GM06990 (cell line): ENCODE measurements around the gene GOLGA6L26.
"Not testable (repeated sequence)": the region's sequence is repeated elsewhere in the genome, so short reads cannot be mapped to it uniquely, and the experiment has no call there.

Source experiments
- DNase-seq: peaks from one replicate; pipeline ENCODE4 v3.0.0-alpha.2; 2011; ENCODE audit not compliant: insufficient read length; ENCODE audit errors: extremely low read depth
- H3K27me3 ChIP-seq: replicated peaks from 2 replicates; pipeline ENCODE4 v1.6.0; 2011; ENCODE audit warnings: low read length; ENCODE audit not compliant: control insufficient read depth, insufficient read depth
- H3K36me3 ChIP-seq: 2 replicates; pipeline ENCODE4 v1.5.1; 2011; ENCODE audit warnings: low read length; ENCODE audit not compliant: control insufficient read depth, insufficient read depth
- H3K4me3 ChIP-seq: replicated peaks from 2 replicates; pipeline ENCODE4 v1.5.1; 2011; ENCODE audit warnings: low read depth, mild to moderate bottlenecking, control low read depth, low read length
- CTCF ChIP-seq: IDR thresholded peaks from 2 replicates; pipeline ENCODE4 v1.5.1; 2011; ENCODE audit warnings: low read length, control low read depth, mild to moderate bottlenecking, inconsistent platforms; ENCODE audit not compliant: insufficient read depth, poor library complexity, severe bottlenecking

GOLGA6L26 gene, protein sequence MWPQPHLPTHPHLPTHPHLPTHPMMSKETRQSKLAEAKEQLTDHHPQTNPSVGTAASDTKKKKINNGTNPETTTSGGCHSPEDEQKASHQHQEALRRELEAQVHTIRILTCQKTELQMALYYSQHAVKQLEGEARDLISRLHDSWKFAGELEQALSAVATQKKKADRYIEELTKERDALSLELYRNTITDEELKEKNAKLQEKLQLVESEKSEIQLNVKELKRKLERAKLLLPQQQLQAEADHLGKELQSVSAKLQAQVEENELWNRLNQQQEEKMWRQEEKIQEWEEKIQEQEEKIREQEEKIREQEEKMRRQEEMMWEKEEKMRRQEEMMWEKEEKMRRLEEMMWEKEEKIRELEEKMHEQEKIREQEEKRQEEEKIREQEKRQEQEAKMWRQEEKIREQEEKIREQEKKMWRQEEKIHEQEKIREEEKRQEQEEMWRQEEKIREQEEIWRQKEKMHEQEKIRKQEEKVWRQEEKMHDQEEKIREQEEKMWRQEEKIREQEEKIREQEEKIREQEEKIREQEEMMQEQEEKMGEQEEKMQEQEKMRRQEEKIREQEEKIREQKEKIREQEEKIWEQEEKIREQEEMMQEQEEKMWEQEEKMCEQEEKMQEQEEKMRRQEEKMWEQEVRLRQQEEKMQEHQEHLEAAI

DNA sequence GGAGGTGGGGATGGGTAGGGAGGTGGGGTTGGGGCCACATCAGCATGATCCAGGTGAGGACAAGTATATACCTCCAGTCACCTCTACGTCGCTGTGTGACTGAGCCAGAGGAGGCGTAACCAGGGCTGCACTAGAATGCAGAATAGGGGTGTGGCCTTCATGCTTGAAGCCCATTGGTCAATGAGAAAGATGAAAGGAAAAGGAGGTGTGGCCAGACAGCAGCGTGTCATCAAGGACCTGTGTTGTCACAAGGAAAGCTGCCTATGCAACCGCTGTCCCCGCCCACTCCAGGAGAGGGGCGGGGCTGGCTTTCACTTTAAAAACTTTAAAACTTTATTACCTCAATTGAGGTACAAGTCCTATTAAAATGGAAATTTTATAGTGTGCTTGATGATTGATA is at the start of gene GOLGA6L26:
Gene GOLGA6L26 (minus strand): TSS at position 101 of the 400 bp plus-strand sequence. CDS start 61 bp downstream, at position 40.
- not testable (repeated sequence) for DNase-seq, H3K4me3 ChIP-seq, H3K36me3 ChIP-seq, H3K27me3 ChIP-seq

GRCh38 chr15:23381192-23381591 is 47.2 kb upstream of the GOLGA6L26 start:
- not testable (repeated sequence) for DNase-seq, H3K27me3 ChIP-seq, H3K4me3 ChIP-seq, H3K36me3 ChIP-seq

DNA sequence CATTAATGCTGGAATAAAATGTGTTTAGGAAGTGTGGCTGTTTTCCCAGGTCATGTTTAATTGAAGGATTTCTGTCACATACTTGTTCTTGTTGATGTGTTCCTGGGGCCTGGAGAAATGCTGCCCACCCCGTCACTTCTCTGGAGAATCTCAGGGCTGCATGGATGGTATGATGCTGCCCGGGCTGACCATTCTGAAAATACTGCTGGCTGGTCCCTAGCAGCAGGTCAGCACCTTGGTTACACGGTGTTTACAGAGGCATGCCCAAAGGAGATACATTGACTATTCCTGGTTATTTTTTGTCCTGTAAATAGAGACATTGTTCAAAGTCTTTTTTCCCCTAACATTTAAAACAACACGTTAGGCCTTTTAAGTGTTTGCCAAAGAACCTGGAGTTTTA is 46.7 kb upstream of the GOLGA6L26 start:
- not testable (repeated sequence) for DNase-seq, H3K36me3 ChIP-seq, H3K27me3 ChIP-seq, H3K4me3 ChIP-seq

- H3K36me3 ChIP-seq, H3K27me3 ChIP-seq, DNase-seq, H3K4me3 ChIP-seq: not testable (repeated sequence)
Measured at GRCh38 chr15:23378946-23379345, 45.0 kb upstream of the GOLGA6L26 start.

DNA sequence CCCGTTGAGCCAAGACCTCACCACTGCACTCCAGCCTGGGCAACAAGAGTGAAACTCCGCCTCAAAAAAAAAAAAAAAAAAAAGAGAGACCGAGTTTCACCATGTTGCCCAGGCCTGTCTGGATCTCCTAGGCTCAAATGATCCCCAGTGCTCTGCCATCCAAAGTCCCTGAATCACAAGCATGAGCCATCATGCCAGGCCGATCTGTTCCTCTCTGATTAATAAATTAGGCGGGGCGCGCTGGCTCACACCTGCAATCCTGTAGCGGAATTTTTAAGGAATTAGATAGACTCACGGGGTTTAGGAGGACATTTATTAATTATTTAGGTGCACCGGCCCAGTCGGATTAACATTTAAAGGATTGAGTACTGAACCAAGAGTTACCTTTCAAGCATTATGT is 40.2 kb upstream of the GOLGA6L26 start:
- not testable (repeated sequence) for H3K36me3 ChIP-seq, DNase-seq, H3K27me3 ChIP-seq, H3K4me3 ChIP-seq

- not testable (repeated sequence) for H3K36me3 ChIP-seq, H3K27me3 ChIP-seq, H3K4me3 ChIP-seq, DNase-seq
Measured at GRCh38 chr15:23372891-23373600, 39.0 kb upstream of the GOLGA6L26 start.

DNA sequence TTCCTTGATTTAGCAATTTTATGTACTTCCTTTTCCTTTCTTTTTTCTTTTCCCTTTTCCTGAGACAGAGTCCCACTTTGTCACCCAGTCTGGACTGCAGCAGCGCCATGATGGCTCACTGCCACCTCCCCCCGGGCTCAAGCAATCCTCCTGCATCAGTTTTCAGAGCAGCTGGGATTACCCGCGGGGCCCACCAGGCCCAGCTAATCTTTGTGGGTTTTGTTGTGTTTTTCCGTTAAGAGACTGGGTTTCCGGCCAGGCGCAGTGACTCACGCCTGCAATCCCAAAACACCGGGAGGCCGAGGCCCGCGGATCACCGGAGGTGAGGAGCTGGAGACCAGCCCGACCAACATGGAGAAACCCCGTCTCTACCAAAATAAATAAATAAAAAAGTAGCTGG is 38.3 kb upstream of the GOLGA6L26 start:
- H3K36me3 ChIP-seq: no peaks in the 10 kb centered on the region
- DNase-seq: no peak
- H3K27me3 ChIP-seq: no peaks in the 10 kb centered on the region
- no peak for TF ChIP-seq CTCF
- no peak overlapping the region for H3K4me3 ChIP-seq

- not testable (repeated sequence) for DNase-seq, H3K4me3 ChIP-seq, H3K36me3 ChIP-seq, H3K27me3 ChIP-seq
Measured at GRCh38 chr15:23371868-23372267, 37.9 kb upstream of the GOLGA6L26 start.

DNA sequence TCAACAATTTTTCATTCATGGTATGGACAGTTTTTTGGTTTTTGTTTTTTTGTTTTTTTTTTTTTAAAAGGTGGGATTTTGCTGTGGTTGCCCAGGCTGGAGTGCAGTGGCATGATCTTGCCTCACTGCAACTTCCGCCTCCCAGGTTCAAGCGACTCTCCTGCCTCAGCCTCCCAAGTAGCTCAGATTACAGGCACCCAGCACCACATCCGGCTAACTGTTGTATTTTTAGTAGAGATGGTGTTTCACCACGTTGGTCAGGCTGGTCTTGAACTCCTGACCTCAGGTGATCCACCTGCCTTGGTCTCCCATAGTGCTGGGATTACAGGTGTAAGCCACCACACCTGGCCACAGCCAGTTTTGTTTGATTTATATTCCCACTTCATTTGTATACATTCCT is 37.1 kb upstream of the GOLGA6L26 start:
- not testable (repeated sequence) for H3K36me3 ChIP-seq, H3K27me3 ChIP-seq, H3K4me3 ChIP-seq, DNase-seq
